SK-N-SH (cell line): ENCODE data around the gene LANCL2.

Experiments
- EZH2phosphoT487 ChIP-seq: fragments of 200-600 bp; sonication (generic); IDR thresholded peaks from 2 replicates; pipeline ENCODE4 v1.6.1; 2017; ENCODE audit warnings: low read depth, mixed run types, mild to moderate bottlenecking, antibody characterized with exemption, moderate library complexity, borderline replicate concordance
- JUND ChIP-seq: IDR thresholded peaks from 2 replicates; pipeline ENCODE4 v1.4.0; 2012
- MXI1 ChIP-seq: IDR thresholded peaks from 2 replicates; pipeline ENCODE4 v1.6.1; 2012; ENCODE audit warnings: mild to moderate bottlenecking, low read depth, low read length, improper control_type of control experiment
- NFIC ChIP-seq: IDR thresholded peaks from 2 replicates; pipeline ENCODE4 v1.4.0; 2012; ENCODE audit warnings: borderline replicate concordance
- RAD21 ChIP-seq: IDR thresholded peaks from 2 replicates; pipeline ENCODE4 v1.6.1; 2012; ENCODE audit warnings: mild to moderate bottlenecking, low read length
- RCOR1 ChIP-seq: fragments of 150-350 bp; IDR thresholded peaks from 2 replicates; pipeline ENCODE4 v1.6.1; 2017; ENCODE audit warnings: antibody characterized with exemption, low read length
- RXRA ChIP-seq: IDR thresholded peaks from 2 replicates; pipeline ENCODE4 v1.4.0; 2012; ENCODE audit warnings: low read depth, mild to moderate bottlenecking, borderline replicate concordance
- TF ChIP-seq, protein P1 (sequence below): fragments of 200-600 bp; sonication (generic); IDR thresholded peaks from 2 replicates; pipeline ENCODE4 v1.6.1; 2017; ENCODE audit warnings: antibody characterized with exemption, mild to moderate bottlenecking, moderate library complexity
- TF ChIP-seq, protein P2 (sequence below): IDR thresholded peaks from 2 replicates; pipeline ENCODE4 v1.6.1; 2012; ENCODE audit warnings: mild to moderate bottlenecking, low read depth, low read length, moderate library complexity

DNA sequence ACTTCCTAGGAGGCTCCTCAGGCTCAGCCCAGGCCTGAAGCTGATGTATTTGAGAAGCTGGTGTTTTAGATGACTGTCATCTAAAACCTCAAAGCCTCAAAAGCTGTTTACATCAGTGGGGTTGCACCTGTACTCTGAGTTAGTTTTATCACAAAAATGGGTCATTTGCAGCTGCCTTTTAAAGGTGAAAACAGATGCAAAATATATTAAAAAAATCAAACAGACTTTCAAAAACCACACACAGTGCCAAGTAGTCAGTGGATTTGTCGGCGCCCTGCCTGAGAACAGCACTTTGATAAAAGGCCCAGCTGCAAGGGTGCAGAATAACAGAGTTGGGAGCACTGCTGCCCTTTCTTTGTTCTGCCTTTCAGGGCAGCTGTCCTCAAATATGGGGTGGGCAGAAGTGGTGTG, 104.1 kb downstream of the LANCL2 start:
- TF ChIP-seq RAD21, result no peak
- no peak for TF ChIP-seq JUND
- no peak for TF ChIP-seq NFIC
- TF ChIP-seq, protein P1, sequence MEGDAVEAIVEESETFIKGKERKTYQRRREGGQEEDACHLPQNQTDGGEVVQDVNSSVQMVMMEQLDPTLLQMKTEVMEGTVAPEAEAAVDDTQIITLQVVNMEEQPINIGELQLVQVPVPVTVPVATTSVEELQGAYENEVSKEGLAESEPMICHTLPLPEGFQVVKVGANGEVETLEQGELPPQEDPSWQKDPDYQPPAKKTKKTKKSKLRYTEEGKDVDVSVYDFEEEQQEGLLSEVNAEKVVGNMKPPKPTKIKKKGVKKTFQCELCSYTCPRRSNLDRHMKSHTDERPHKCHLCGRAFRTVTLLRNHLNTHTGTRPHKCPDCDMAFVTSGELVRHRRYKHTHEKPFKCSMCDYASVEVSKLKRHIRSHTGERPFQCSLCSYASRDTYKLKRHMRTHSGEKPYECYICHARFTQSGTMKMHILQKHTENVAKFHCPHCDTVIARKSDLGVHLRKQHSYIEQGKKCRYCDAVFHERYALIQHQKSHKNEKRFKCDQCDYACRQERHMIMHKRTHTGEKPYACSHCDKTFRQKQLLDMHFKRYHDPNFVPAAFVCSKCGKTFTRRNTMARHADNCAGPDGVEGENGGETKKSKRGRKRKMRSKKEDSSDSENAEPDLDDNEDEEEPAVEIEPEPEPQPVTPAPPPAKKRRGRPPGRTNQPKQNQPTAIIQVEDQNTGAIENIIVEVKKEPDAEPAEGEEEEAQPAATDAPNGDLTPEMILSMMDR, result no peak
- no peak for TF ChIP-seq RCOR1
- TF ChIP-seq EZH2phosphoT487, result no peak
- no peak for TF ChIP-seq MXI1
- no peak for TF ChIP-seq RXRA
- TF ChIP-seq, protein P2, sequence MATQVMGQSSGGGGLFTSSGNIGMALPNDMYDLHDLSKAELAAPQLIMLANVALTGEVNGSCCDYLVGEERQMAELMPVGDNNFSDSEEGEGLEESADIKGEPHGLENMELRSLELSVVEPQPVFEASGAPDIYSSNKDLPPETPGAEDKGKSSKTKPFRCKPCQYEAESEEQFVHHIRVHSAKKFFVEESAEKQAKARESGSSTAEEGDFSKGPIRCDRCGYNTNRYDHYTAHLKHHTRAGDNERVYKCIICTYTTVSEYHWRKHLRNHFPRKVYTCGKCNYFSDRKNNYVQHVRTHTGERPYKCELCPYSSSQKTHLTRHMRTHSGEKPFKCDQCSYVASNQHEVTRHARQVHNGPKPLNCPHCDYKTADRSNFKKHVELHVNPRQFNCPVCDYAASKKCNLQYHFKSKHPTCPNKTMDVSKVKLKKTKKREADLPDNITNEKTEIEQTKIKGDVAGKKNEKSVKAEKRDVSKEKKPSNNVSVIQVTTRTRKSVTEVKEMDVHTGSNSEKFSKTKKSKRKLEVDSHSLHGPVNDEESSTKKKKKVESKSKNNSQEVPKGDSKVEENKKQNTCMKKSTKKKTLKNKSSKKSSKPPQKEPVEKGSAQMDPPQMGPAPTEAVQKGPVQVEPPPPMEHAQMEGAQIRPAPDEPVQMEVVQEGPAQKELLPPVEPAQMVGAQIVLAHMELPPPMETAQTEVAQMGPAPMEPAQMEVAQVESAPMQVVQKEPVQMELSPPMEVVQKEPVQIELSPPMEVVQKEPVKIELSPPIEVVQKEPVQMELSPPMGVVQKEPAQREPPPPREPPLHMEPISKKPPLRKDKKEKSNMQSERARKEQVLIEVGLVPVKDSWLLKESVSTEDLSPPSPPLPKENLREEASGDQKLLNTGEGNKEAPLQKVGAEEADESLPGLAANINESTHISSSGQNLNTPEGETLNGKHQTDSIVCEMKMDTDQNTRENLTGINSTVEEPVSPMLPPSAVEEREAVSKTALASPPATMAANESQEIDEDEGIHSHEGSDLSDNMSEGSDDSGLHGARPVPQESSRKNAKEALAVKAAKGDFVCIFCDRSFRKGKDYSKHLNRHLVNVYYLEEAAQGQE, result no peak
